ENCODE data around the gene FAM24A. TPM values are rescaled to one million over a fixed set of nuclear protein-coding genes. Genes with fewer than 3 reads are reported as not detected.

Gene FAM24A
- total RNA-seq, result not detected

GRCh38 chr10:122910310-122910709 lies at the start of gene FAM24A:
Gene FAM24A (plus strand): TSS chr10:122910610. CDS start chr10:122911635, 1,025 bp downstream.

GRCh38 chr10:122879339-122880273 lies 30.8 kb upstream of the FAM24A start, which contains the start of gene FAM24B:
Gene FAM24B (minus strand): TSS chr10:122879581. CDS start chr10:122850515, 29,066 bp downstream.

GRCh38 chr10:122953902-122954730 lies 43.7 kb downstream of the FAM24A start, which contains the start of gene C10orf88:
Gene C10orf88 (minus strand): TSS chr10:122954227. CDS start chr10:122954178, 49 bp downstream.

Other genes starting within 250 kb of the FAM24A start
- gene C10orf120, start 210.8 kb upstream of the FAM24A start, total RNA-seq, result not detected
- 1 to 10 TPM; 1.8 to 2.0 TPM for gene CUZD1, start 64.8 kb upstream of the FAM24A start, total RNA-seq
- 1 to 10 TPM; 8.5 to 9.1 TPM for gene FAM24B, start 31.0 kb upstream of the FAM24A start, total RNA-seq
- gene C10orf88, start 43.6 kb downstream of the FAM24A start, total RNA-seq, result 10 to 100 TPM; 15.0 to 15.2 TPM
- gene PSTK, start 69.8 kb downstream of the FAM24A start, total RNA-seq, result 1 to 10 TPM; 3.8 to 4.0 TPM
- gene IKZF5, start 98.2 kb downstream of the FAM24A start, total RNA-seq, result 10 to 100 TPM; 15.9 to 16.0 TPM
- gene ACADSB, start 98.4 kb downstream of the FAM24A start, total RNA-seq, result 10 to 100 TPM; 19.4 to 20.5 TPM
- not detected for gene HMX3, start 225.4 kb downstream of the FAM24A start, total RNA-seq
- gene HMX2, start 237.5 kb downstream of the FAM24A start, total RNA-seq, result not detected
- gene BUB3, start 243.8 kb downstream of the FAM24A start, total RNA-seq, result 100 to 1,000 TPM; 211 to 220 TPM

Measured in activated naive CD4-positive, alpha-beta T cell treated with anti-CD3 and anti-CD28 coated beads, Interleukin-2, amount 10 ng/mL, durations not matched to agents 5 hours and 36 hours (primary cell).